SU-DHL-6 (cell line): ENCODE data around the gene KRTAP10-4.

Experiments used
- CTCF ChIP-seq: fragments of 200-600 bp; sonication (generic); IDR thresholded peaks from one replicate; pipeline ENCODE4 v1.5.1; 2017; ENCODE audit warnings: antibody characterized with exemption, mild to moderate bottlenecking, low read length, moderate library complexity; ENCODE audit not compliant: insufficient read depth, poor library complexity, severe bottlenecking
- EZH2phosphoT487 ChIP-seq: fragments of 200-600 bp; sonication (generic), shearing (Covaris generic); conservative IDR thresholded peaks from 2 replicates; pipeline ENCODE4 v1.6.1; 2018; ENCODE audit warnings: mild to moderate bottlenecking, antibody characterized with exemption, low read length, moderate library complexity, mixed read lengths

- TF ChIP-seq CTCF (no peak), EZH2phosphoT487 (no peak)
Measured at GRCh38 chr21:44557491-44558328, 15.8 kb upstream of the KRTAP10-4 start.
